Astrocyte of the cerebellum (primary cell): ENCODE data around the gene PLPPR2.

Experiments
- DNase-seq: peaks from one replicate; pipeline ENCODE4 v3.0.0-alpha.2; 2011; ENCODE audit warnings: low read depth
- H3K4me3 ChIP-seq: 2 replicates; pipeline ENCODE4 v1.5.1; 2011; ENCODE audit warnings: mild to moderate bottlenecking, low read depth, low read length, moderate library complexity
- in situ Hi-C: cut with HindIII; loops from 2 replicates; pipeline ENCODE4 v1.10.0; 2017; ENCODE audit warnings: low sequenced_read_pairs
- TF ChIP-seq, protein P1 (sequence below): IDR thresholded peaks from 2 replicates; pipeline ENCODE4 v1.5.1; 2012; ENCODE audit warnings: low read length, low read depth, moderate library complexity, mild to moderate bottlenecking; ENCODE audit errors: missing control alignments

The PLPPR2 gene

DNA sequence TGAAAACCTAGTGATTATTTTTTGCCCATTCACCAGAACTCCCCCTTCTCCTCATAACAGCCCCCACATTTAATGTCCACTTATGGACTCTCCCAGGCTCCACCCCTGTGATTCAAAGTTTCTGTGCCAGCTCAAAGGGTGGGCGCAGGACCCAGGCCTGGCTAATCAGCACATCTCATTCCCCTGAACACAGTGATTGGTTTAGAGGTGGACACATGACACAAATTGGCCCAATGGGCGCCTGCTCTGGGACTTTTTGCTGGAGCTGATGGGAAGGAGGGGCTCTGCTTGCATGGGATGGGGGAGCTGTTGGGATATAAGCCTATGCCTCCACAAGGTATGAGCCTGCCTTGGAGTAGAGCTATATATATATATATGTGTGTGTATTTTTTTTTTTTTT, 35.1 kb downstream of the PLPPR2 start:
- TF ChIP-seq, protein P1, sequence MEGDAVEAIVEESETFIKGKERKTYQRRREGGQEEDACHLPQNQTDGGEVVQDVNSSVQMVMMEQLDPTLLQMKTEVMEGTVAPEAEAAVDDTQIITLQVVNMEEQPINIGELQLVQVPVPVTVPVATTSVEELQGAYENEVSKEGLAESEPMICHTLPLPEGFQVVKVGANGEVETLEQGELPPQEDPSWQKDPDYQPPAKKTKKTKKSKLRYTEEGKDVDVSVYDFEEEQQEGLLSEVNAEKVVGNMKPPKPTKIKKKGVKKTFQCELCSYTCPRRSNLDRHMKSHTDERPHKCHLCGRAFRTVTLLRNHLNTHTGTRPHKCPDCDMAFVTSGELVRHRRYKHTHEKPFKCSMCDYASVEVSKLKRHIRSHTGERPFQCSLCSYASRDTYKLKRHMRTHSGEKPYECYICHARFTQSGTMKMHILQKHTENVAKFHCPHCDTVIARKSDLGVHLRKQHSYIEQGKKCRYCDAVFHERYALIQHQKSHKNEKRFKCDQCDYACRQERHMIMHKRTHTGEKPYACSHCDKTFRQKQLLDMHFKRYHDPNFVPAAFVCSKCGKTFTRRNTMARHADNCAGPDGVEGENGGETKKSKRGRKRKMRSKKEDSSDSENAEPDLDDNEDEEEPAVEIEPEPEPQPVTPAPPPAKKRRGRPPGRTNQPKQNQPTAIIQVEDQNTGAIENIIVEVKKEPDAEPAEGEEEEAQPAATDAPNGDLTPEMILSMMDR: no peak
- no peak overlapping the region for H3K4me3 ChIP-seq
- no peak for DNase-seq
- in situ Hi-C loops: no loop called here

DNA sequence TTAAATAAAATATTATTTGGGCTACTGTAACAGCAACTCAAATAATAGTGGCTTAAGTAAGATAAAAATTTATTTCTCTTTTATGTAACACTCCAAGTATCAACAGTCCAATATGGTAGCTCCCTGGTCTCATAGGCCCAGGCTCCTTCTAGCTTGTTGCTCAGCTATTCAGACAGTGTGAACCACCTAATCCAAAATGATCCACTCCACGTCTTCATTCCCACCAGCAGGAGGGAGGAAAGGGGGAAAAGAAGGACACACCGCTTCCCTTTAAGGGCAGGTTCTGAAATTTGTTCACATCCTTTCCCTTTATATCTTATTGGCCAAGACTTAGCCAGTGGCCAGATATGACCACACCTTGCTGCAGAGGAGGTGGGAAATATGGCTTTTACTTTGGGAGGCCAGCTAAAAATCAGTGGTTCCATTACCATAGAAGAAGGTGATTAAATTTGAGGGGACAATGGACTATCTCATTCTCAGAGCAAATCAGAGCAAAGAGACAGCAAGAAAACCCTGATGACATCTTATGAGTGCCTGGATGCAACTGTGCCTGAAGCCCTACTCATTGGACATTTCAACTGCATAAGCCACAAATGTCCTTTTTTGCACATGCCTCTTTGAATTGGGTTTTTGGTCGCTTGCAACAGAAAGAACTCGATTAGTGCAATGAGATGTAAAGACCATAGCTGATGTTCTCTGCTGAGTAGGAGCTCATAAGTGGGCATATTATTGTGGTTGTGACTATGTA, 35.9 kb downstream of the PLPPR2 start:
- in situ Hi-C loops: no loop called here
- no peak overlapping the region for H3K4me3 ChIP-seq
- TF ChIP-seq, protein P1: no peak
- DNase-seq: no peak

DNA sequence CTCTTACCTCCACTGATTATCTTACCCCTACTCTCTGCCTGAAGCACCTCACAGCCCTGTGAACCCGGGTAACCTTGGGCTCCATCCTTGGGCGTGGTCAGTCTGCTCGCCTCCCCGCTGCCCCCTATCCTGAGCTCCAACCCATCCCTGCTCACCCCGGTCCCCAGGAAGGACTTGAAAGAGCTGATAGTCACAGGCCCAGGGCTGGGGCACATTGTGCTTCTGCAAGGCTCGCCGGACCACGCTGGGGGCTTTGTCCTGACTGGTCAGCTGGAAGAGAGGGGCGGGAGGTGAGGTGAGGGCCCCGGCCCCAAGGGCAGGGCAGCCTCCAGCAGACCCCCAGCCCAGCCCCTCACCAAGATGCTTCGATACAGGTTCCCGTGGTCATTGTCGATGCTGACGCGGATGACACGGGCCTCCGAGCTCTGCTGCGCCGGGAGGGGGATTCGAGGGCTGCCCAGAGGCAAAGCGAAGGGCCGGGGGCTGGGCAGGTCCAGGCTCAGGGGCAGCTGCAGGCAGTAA, 41.9 kb downstream of the PLPPR2 start:
- TF ChIP-seq, protein P1: no peak
- in situ Hi-C loops: no loop called here
- no peak for DNase-seq
- H3K4me3 ChIP-seq: no peak overlapping the region

DNA sequence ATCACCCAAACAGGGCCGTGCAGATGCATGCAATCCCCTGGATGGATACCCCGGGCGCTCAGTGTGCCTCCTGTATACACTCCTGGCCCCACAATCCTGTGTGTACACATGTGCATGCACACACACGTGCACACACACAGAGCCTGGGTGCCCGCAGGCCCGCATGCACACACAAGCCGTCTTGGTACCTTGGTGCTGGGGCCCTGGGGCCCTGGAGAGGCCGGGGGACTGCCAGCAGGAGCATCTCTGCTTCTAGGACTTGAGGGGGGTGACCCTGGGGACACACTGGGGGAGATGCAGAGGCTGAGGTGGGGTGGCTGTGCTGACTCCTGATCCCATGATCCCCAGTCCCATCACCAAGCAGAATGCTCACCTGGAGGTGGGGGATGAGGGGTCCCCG, 44.4 kb downstream of the PLPPR2 start:
- TF ChIP-seq, protein P1: no peak
- no peak overlapping the region for H3K4me3 ChIP-seq
- in situ Hi-C loops: no loop called here
- DNase-seq: no peak

DNA sequence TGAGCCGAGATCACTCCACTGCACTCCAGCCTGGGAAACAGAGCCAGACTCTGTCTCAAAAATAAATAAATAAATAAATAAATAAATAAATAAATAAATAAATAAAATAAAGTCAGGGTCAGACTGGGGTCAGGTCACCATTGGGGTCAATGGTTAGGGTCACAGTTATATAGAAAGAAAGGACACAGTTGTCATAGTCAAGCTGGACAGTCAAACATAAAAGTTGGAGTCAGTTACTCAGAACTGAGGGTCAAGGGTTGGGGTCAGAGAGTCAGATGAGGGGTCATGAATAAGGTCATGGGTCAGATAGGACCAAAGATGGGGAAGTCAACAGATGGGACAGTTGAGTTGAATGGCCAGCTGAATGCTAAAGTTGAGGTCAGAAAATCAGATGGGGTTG, 45.6 kb downstream of the PLPPR2 start:
- DNase-seq: no peak
- in situ Hi-C loops: no loop called here
- H3K4me3 ChIP-seq: no peak overlapping the region
- TF ChIP-seq, protein P1: no peak

DNA sequence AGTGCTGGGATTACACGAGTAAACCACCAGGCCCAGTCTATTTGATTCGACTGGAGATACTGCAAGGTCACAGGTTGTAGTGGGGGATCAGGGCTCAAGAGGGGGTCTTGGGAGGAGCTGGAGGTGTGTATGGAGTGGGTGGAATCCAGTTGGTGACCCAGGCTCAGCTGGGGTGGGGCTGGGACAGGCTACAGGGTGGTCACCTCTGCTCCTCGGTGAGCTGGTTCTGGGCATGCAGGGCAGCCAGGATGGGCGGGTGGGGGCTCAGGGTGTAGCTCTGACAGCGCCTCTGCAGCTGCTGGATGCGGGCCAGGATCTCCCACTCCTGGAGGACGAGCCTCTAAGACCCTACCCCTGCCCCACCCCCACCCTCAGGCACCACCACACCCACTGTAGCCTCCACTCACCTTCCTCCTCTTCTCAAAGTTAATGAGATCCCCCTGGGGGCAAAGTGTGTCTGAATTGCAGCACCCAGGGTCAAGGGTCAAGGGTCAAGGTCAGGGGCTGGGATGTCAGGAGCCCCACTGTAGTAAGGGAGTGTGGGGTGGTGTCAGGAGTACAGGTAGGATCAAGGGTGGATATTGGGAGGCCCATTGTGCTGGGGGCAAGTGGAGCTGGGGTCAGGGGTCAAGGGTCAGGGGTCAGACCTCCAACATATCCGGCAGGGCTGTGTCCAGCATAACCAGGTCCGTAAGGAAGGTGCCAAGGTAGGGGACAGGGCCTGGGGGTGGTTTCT, 46.7 kb downstream of the PLPPR2 start:
- in situ Hi-C loops: no loop called here

More for the DNA sequence above, 46.7 kb downstream of the PLPPR2 start:
- H3K4me3 ChIP-seq: no peak overlapping the region
- TF ChIP-seq, protein P1: no peak
- DNase-seq: no peak
